Erythroblast (primary cell): Measurements from ENCODE around the gene TRIM67.

Source experiments
- GATA1 ChIP-seq: IDR thresholded peaks from 2 replicates; pipeline ENCODE4 v1.6.1; 2011; ENCODE audit warnings: low read depth, mild to moderate bottlenecking, control low read depth, low read length, moderate library complexity
- POLR2A ChIP-seq: IDR thresholded peaks from 2 replicates; pipeline ENCODE4 v1.6.1; 2011; ENCODE audit warnings: mild to moderate bottlenecking, low read length

DNA sequence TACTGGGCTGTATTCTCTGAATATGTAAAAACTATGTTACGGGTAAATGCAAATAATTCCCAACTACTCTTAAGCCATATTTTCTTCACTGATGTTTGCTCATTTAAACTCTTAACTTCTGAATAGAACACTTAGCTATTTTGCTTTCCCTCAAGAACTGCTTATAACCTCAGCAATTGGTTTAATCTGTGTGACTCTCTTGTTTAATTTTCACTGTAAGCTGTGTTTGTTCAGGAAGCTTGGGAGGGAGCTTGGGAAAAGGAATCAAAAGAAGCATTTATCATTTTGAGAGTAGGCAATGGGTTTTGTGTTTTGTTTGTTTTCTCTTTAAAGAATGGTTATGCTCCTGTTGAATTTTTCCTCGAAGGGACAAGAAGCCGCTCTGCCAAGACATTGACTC, 103.5 kb downstream of the TRIM67 start:
- TF ChIP-seq POLR2A (no peak), GATA1 (no peak)
